Measurements from ENCODE around the gene BRI3.

The BRI3 gene

DNA sequence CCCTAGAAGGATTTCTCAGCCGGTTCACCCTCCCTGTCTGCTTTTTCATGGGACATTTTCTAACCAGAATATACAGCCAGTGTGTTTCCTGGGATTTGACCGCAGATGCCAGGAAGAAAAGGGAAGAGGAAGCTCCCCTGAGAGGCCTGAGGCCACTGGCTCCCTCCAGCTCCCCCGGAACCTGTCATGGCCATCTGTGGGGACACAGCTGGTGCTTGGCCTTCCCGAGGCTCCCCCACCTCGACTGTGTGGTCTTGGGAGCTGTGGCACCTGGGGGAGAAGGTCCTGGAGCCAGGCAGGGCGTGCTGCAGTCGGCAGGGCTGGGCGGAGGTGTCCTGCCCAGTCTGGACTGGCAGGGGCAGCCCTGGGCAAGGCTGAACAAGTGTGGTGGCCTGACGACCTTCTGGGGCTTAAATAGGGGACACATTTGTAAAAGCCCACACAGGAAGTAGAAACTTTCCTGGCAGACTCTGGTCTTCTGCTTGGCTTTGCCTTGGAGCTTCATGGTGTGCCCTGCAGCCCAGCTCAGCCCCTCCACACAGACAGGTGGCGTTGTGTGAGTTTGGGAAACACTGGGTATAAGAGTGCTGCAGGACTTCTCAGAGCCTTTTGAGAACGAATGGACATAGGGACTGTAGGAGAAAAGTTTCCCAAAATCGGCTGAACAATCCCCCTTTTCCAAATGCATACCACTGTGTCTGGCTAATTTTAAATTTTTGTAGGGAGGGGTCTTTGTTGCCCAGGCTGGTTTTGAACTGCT lies 6.8 kb downstream of the BRI3 start:
- no peak for DNase-seq

DNA sequence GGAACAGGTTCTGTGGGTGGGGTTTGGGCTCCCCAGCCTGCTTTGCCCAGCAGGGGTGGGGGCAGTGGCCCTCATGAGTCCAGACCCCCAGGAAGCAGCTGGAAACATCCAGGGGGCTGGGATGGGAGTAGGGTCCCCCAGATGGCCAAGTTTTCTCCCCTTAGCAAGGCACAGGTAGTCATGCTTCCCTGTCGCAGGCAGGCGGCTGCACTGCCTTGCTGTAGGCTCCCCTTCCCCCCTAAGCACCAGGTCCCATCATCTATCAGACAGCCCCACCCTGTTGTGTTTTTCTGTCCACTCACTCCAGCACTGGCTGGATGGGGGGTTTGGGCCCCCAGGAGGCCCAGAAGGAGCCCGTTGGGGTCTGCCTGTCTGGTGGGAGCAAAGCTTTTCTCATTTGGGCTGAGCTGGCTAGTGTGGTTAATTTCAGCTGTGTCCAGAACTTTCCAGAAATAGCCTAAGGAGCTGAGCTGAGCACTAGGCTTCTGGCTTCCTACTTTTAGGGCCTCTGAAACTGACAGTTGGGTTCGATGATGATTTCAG lies 7.9 kb downstream of the BRI3 start:
- no peak for DNase-seq

DNA sequence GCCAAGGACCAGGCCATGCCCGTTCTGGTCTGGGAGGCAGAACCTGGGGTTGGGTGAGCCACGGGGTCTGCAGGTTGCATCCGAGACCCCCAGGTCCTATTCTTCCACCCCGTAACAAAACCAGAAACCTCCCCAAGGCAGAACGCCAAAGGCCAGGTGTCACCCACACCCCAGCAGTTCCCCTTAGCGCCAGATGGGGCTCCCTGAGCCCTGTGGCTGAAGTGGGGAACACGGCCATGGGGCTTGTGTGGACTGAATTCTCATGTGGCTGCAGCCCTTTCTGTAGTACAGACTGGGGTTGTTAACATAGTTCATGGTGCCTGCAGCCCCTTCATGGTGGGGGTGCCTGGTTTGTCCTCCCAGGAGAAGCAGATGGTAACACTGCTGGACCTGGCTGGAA lies 10.2 kb downstream of the BRI3 start:
- no peak for DNase-seq

DNA sequence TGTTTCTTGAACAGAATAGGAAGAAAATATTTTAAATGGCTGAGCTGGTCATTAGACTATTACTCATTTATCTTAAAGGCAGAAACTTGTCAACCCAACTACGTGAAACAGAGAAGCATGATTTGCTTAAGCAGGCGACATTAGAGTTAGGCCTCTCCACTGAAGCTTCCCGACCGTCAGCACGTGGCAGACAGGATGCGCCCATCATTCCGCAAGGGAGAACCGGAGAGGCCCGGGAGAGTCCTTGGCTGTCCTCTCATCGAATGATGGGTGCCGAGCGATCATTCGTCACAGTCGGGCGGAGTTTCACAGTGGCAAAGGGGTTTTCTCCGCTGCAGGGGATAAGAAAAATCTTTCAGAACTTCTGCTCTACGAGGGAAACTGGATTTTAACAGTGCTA lies 11.8 kb downstream of the BRI3 start:
- DNase-seq, result no peak

DNA sequence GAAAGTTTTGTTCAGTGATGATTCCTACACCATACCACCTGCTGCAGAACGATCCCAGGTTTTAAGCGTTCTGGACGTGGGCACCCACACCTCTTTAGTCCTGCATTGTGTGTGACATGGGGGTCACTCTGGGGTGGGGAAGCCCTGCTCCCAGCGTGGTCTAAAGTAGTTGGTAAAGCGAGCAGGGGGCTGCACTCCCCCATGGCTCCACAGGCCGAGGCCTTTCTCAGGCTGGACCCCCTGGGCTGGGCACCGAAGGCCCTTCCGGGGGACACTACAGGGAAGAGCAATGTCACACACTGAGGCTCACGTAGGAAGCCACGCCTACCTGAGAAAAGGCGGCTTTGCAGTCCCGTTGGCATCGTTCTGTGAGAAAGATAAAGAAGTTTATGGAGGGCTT lies 12.3 kb downstream of the BRI3 start:
- no peak for DNase-seq

DNA sequence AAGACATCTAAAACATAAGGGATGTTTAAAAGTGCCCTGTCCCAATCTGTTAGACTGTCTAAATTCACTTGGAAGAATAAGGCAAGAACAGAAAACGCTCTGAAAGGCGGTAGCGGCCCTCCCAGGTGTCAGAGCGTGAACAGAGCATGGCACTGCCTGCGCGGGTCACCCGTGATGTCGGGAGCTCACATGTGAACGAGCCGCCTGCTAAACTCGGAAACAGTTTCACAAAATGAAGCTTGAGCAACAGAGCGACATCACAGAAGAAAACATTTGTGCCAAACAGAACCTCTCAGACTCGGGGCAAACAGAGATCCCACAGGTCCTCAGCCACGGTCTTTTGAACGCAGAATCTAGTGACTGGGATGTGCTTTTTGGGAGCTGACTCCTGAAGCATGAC lies 12.8 kb downstream of the BRI3 start:
- DNase-seq, result no peak

DNA sequence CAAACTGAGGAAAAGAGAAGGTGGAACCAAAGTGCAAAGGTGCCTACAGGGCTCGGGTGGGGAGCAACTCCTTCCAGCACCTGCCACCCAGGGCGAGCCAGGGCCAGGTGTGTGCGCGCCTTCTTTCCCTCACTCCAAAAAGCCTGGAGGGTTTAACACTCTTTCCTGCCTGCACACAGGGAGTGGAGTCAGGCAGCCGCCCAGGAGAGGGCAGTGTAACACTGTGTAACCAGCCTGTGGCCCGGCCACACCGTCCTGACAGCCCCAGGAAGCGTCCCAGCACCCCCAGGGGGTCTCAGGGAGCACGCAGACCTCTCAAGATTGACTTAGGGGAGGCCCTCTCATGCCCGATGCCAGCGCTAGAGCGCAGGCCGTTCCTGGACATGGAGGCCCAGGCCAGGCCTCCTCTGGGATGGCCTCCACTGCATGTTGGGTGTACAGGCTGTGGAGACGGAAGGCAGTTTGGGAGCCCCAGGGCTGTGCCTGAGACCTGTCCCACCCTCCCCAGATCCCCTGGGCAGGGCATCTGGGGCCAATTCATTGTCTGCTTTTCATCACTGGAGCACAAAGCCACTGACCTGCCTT lies 13.4 kb downstream of the BRI3 start:
- peak; percentile 38 to 53 for DNase-seq

DNA sequence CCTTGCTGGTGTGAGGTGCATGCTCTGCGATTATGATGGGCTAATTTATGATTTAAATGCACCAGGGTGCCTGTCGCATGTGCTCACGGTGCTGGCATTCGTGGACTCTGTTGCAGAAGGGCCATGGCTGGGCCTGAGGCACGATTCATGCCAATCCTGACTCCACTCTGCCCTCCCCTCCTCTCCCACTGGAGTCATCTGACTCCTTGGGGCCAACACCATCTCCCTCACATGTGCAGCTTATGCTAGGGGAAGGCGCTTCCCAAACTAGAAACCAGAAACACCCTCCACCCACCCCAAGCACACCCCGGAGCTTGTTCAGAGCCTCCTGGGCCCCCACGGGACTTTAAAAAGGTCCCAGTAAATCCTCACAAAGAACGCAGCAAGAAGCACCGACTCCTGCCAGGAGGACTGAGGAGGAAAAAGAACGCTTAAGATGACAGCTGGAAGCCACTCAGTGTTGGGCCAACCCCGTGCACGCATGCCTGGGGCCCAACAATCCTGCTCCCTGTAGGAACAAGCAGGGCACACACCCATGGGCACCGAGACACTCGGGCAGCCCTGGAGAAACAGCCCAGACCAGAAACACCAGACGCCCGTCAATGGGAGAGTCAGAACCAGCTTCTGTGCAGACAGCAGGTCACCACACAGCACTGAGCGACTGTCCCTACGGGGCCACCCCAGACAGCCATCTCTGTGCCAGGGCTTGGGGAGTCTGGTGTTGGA lies 14.1 kb downstream of the BRI3 start:
- DNase-seq, result no peak

DNA sequence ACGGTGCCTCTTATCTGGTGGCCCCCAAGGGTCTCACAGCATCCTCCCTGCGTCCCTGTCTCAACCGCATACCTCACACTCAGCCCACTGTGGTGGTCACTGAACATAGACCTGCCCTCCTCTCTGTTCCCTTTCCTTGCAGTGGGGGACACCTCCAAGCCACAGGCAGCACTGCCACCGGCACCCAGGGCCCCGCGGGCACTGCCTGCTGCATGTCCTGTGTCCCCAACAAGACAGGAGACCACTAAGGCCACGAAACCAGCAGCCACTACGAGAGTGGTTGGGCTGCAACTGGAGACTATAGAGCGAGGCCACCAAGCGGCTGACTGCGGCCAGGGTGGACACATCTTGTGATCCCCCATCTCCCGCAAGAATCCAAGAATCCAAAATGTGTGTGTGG lies 15.3 kb downstream of the BRI3 start:
- DNase-seq, result no peak

DNA sequence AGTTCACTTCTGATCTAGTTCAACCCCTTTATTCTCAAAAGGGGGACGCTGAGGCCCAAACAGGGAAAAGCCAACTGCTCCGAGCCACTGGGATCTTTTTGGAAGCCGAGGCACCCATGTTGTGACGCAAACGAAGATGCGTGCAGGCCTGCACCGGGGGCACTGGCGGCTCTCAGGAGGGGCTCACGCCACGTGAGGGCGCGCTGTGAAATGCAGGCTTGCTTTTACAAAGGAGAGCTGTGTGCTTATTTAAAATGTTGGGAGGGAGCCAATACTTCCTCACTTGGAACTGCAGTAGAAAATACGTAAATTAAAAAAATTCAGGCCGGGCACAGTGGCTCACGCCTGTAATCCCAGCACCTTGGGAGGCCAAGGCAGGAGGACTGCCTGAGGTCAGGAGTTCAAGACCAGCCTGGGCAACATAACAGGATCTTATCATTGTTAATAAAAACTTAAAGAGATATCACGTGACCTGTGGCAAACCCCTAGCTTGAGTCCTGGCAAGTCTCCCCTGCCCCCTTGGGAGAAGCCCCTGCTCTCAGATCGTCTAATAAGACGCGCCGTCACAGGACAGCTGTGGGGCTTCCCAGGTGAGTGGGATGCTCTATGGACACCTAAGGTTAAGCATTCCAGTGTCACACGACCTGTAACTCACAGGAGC lies 16.3 kb downstream of the BRI3 start:
- no peak for DNase-seq

DNA sequence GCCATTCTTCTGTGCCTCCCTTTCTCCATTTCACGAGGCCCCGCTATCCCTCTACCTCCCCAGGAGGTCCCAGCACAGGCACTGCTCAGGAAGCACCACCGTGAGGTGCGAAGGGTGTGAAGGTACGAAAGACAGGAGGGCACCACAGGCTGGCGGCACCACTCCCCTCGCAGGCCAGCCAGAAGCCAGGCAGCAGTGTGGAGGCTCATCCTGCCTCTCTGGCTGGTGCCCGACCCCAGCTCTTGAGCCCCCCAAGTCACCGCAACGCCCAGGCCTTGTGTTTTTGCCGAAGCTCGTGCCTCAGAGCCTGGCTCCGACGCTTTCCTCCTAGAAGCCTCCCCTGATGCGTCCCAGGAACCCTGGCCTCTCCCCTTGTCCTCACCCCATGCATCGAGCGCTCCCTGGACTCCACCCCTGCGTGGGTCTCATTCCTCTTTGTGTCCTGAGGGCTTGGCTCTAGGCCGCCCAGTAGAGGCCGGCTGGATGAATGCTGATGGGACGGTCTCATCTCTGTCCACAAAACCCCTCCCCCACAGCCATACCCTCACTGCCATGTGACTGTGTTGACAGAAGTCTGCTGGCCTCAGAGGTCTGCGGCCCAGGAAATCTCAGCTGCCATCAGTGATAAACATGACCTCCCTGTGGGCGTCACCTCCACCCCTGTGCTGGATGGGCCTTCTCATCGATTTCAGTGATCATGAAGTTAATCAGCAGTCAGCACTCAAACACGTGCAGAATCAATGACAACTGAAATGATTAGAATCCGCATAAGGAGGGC lies 19.3 kb downstream of the BRI3 start:
- no peak for DNase-seq

DNA sequence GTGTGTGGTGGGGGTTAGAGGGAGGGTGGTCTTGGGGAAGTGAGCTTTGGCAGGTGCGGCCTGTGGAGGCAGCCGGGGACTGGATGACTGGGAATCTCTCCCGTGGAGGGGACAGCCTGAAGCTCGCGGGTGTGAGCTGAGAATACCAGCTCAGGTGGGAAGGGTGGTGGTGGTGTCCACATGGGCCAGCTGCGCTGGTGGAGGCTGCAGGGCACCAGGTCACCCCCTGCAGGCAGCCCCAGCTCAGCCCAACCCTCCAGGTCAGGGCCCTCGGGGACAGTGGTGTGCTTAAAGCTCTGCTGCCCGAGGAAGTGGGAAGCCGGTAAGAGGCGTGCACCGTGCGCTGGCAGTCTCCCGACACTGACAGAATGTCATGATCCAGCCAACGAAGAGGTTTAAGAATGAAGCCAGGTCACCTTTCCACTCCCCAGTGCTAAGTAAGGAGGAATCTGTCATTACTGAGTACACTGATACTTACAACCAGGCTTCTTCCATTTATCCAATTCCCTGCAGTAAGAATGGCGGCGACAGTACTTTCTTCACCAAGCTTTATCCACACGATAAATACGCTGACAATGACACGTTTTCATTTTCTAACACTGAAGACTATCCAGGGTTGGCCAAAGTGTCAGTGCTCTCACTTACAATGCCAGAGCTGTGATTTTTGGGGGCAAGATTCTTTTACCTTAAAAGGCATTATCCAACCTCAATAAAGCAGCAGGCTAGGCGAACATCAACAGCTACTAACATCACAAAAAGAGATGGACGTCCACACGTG lies 20.4 kb downstream of the BRI3 start:
- no peak for DNase-seq

DNA sequence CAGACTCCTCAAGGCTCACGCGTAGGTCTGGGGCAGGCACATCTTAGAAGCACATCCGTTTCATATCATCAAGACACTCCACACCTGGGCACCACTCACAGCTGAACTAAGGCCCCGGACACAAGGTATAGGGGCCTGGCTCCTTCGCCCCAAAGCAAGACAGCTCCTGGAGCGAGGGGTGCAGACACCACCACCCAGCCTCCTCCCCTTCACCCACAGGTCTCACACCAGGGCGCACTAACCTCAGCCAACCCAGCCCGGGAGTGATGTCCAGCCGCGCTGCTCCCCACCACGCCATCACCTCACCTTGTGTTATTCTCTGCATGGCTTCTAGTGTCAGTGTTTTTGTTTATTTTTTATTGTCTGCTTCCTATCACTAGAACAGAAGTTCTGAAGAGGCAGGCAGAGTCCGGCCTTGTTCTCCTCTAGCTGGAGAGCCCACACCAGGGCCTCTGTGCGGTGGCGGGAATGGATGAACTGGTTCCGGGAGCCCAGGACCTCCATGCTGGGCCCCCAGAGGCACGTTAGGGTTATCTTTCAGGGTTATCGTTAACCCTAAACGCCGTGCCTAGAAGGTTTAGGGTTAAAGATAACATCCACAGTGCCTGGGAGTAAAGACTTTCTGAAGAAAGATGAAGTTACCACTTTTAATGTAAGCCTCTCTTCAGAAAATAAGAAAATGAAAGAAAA lies 21.8 kb downstream of the BRI3 start:
- DNase-seq, result no peak

DNA sequence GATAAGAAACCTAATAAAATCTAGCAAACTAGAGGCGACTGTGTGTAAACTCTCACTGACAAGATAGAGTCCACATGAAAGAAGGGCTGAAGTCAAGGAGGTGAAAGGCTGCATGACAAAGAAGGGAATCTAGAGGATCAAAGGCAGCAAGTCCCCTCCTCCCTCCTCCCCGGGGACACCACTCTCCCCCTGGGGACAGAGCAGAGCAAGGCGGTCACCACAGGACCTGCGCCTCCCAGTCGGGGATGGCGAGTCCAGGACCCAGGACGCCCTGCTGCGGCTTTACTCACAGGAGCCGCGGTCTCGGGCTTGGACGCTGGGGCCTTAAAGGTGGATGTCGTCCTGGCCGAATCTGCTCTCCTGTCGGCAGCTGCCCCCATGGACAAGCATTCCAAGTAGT lies 22.4 kb downstream of the BRI3 start:
- no peak for DNase-seq

DNA sequence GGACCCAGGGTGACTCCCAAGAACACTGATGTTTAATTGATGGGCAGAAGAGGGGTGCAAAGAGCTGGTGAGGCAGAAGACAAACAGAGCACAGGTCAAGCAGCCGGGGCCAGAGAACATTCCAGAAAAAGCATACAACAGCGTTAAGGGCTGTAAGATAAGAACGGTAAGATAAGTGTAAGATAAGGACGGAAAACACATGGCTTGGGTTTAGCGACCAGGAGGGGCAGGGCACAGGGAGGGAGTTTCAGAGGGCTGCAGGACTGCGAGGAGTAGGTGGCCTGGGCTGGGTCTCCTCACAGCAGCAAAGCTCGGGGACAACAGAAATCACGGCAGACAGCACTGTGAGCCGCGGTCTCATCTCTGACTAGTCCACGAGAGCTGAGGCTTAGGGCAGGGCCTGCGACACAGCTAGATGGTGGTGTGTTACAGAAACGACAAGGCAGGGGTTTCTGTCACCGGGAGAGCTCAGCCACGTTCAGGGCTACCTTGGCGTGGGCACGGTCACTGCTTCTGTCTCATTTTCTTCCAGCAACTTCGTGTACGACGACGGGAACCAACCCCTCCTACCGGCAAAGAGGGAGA lies 24.6 kb downstream of the BRI3 start:
- DNase-seq, result no peak

DNA sequence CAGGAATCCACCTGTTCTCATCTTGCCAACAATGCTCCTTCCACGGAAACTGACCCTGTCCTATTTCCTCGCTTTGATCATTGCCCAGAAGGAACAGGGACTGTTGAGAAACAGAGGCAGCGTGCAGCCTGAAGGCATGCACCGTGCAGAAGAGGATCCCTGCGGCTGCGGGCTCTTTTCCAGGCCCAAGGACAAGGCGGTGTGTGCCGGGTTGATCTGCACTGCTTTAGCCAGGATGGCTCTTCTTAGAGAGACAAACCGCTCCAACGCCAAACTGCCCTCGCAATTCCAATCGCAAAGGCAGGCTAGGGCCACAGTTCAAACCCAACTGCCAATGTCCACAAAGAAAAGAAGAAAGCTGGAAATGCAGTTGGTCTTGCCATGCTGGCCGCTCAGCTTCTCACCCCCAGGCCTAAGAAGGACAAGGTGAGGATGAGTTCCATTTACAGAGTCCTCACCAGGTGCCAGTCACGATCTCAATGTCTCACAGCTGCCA lies 26.5 kb downstream of the BRI3 start:
- DNase-seq, result no peak

DNA sequence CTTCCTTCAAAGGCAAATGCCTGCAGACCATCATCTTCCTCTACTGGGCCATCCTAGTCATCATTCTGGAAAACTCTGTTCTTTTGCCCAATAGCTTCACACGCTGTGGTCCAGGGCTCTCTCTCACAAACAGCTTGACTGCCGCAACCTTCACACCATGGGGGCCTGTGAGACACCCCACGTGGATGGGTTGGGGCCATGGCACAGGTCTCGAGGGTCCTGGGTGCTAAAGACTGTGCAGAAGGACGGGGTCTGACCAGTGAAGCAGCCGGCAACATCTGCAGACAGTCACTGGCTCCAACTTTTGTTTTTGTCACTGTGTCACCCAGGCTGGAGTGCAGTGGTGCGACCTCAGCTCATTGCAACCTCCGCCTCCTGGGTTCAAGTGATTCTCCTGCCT lies 28.1 kb downstream of the BRI3 start:
- no peak for DNase-seq

DNA sequence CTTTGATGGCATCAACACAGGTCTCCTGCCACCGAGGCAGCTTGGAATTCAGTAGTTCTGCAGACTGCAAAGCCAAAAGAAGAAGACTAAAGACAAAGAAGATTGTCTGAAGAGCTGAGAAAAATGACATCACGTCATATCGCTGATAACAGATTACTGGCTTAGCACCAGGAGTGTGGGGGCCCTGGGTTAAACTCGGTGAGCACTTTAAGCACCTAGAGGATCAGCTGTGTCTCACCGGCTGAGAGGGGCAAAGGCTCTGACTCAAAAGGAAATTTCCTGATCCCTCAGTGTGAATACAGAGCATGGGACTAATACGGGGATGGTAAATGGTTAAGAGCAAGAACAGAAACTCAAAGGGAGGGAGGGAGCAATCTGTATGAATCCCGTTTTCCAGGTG lies 30.7 kb downstream of the BRI3 start:
- no peak for DNase-seq

DNA sequence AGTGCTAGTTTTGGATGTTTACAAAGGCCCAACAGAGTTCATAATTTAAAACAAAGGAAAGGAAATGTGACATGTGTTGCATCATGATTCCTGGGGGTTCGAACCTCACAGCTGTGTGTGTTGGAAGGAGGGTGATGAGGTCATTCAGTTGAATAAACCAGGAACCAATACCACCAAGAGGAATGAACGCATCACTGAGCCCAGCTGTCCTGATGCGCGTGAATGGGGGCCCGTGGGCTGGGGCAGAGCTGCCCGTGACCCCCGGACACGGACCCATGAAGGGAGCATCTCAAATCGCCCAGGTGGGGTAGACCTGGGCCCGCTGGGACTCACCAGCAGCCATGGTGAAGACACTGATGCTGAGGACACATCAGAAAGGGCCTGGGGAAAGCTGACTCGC lies 33.0 kb downstream of the BRI3 start:
- no peak for DNase-seq

DNA sequence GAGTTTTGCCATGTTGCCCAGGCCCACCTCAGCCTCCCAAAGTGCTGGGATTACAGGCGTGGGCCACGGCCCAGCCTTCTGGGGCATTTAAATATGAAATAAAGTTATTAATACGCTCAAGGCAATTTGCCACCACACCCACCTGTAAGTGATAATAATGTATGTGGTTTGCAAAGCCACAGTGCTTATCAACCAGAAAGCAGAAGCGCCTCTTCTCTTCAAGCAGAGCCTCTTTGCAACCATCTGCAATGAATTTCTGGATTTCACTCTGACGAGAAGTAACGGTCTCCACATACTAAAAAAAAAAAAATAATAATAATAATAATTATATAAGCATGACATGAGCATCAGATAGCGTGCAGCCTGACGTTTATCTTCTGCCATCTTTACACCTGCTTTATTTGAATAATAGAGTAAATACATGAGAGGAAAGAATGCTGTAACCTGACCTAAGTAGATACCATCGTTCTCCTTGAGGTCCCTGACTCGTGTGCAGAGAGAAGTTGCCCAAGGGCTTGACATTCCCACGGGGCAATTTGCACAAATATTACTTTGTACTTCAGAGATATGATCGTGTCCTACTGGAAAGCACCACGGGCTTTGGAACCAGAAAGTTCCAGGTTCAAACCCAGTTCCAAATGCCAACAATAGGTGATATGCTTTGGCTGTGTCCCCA lies 34.0 kb downstream of the BRI3 start:
- no peak for DNase-seq
